ENCODE measurements around the gene PTGFRN.

Gene PTGFRN

DNA sequence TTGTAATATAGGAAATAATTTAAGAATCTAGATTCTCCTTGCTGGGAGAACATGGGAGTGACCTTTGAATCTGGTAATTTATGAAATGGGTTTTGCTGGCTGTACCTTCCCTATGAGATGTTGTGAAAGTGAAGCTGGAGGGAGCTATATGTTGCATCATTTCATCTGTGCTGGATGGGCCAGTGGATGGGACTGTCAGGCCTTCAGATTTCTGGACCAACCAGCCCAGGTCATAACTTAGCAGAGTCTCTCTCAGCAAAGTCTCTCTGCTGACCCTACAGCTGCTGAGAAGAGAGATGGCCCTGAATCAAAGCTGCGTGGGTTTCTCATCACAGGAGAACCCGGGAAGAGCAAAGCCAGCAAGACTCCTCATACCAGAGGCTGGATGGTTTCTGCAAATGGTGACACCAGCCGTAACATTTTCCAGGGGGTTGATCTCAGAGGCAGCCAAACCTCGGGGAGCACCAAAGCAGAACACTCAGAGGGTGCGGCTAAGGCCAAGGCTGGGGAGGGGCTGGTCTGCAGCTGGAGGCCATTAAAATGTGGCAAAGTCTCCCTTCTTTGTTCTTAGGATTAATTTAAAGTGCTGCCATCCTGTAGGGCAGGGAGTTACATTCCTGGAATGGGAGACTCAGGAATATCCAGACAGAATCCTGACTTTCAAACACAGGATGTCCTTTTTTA lies 18.2 kb upstream of the PTGFRN start:
- no peak for DNase-seq

DNA sequence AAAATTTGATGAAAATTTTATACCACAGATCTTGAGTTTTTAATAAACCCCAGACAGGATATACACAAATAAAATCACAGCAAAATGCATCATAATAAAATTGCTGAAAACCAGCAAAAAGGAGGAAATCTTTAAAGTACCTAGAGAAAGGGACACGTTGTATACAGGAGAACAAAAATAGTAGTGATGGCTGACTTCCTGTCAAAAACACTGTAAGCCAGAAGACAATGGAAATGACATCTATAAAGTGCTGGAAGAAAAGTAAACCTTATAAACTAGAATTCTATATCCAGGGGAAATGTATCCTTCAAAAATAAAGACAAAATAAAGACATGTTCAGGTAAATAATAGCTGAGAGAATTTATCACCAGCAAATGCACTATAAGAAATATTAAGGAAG lies 14.6 kb upstream of the PTGFRN start:
- no peak for DNase-seq

DNA sequence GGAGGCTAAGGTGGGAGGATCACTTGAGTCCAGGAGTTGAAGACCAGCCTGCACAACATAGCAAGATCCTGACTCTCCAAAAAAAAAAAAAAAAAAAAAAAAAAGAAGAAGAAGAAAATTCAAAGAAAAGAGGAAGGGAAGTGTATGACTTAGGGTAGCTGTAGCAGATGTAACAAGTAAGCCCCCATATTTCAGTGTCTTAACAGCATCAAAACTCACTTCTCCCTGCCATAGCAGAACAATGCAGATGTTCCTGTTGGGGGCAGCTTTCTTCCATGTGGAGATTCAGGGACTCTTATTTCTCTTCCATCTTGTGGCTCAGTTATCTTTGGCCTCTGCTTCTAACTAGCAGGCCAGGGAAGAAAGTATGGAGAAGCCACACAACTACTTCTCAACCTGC lies 10.2 kb upstream of the PTGFRN start:
- DNase-seq: no peak

DNA sequence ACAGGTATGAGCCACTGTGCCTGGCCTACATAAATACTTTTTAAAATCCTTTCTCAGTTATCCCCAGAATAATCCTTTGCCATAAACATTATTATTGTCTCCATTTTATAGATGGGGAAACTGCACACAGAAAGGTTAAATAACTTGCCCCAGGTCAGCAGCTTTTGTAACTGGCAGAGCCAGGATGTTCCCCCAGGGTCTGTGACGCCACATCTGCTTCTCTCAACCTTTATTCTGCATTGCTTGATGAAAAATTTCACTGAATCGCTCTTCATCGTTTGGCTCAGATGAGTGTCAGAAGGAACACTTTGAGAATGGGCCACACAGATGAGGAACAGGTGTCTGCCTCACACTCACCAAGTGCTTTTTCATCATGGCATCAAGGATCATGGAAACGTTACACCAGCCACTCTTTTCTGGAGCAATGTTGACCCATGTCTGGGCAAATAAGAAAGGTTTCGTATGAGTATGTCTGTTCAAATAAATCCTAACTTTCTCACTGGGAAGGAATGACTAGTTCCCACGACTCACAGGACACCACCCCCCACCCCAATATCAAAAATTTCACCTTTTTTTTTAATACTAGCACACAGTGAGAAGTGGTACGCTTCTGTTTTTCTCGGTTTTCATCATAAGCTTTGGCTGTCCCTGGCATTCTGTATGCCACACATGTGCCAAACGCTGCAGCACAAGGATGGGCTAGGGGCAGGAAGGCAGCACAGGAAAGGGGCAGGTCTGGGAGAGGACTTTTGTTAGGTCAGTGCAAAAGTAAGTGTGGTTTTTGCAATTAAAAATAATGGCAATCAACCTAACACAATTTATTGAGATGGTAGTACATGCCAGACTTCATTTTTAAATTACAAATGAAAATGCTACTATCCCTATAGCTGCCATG lies 9.0 kb upstream of the PTGFRN start:
- DNase-seq: no peak

DNA sequence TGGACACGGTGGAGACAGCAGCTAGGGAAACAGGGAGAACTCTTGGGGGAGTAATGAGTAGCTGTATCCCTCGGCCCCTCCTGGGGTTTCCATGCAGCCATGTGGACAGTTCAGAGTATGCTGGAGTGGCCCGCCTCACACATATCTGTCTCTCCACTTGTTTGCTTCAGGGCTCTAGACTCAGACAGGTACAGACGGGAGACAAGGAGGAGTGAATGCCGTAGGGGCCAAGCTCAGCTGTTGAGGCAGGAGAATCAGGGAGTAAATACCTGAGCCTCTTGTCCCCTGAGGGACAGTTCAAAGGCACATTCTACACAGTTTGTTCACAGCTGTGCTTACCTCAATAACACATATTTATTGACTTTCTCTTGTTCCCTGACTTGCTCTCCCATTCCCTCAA lies 7.7 kb upstream of the PTGFRN start:
- no peak for DNase-seq

DNA sequence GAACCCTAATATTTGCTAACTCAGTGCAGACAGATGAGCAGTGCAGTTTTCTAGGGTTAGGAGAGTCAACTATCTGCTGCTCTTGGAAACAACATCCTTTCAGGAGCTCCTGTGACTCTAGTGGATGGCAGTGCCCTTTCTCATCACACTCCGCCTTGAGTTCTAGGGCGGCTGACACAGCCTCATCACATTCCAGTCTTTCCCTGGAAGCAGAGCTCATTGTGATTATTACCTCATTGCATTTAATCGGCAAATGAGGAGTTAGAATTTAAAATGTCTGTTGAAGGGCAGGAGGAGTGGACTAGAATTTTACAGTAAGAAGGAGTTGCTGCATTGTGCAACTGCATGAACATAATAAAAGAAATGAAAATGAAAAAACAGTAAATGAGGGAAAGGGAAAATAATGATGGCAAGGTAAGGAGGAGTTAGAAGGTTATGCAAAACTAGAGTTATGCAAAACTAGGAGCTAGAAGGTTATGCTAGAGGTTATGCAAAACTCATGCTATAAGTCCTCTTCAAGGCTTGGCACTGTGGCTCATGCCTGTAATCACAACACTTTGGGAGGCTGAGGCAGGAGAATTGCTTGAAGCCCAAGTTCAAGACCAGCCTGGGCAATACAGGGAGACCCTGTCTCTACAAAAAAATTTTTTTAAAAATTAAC lies 6.9 kb upstream of the PTGFRN start:
- DNase-seq: no peak

DNA sequence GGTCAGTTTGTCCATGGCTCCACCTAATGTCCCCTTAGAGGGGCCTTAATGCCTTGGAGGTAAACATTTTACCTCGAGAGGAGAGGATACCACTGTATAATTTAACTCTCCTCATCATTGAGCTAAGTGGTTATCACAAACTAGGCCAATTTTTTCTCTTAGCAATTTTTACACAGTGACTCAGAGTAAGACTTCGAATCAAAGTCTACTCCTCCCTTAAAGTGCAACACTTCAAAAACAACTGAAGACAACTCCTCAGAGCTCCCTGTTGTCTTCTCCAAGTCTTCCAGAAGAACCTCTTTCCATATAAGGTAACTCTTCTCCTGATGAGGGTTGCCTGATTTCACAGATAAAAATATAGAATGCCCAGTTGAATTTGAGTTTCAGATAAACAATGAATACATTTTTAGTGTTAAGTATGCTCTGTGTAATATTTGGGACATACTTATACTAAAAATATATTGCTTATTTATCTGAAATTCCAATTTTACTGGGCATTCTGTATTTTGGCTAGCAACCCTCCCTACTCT lies 4.9 kb upstream of the PTGFRN start:
- no peak for DNase-seq

DNA sequence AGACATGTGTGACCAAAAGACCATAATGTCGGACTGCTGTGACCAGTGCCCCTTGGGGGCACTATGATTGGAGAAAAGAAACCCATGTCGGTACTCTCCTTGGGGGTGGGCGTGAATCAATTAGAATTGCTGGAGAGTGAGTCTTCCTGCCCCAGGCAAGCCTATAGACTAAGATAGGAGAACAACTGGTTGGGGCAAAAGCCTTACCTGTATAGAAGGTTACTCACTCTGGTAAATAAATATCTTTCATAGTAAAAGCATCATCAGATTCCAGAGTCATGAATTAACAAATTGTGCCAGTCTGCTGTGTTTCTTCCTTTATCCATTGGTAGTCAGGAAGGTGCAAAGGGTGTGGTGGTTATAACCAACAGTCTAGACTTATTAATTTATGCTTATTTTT lies 2.9 kb upstream of the PTGFRN start:
- DNase-seq: no peak

DNA sequence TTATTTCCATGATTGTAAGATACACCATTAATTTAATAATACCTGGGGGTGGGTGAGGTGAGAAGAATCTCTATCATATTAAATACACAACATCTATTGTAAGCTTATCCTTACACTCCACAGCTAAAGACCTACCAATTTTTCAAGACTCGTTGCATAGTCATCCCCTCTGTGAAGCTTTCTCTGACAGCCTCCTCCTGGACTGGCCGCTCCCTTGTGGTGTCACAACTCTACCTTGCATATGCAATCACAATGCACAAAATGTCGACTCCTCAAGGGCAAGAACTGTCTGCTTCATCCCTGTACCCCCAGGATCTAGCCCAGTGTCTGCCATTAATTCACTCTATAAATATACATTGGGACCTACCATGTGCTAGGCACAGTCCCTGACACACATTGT lies 2.4 kb upstream of the PTGFRN start:
- no peak for DNase-seq

DNA sequence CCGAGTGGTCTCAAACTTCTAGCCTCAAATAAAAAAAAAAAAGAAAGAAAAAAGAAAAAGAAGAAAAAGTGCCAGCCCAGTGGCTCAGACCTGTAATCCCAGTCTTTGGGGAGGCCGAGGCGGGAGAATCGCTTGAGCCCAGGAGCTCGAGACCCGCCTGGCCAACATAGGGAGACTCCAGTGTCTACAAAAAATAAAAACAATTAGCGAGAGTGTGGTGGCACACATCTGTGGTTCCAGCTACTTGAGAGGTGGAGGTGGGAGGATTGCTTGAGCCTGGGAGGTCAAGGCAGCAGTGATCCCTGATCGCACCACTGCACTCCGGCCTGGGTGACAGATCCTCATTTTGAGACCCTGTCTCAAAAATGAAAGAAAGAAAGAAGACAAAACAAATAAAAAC lies 1.4 kb upstream of the PTGFRN start:
- no peak for DNase-seq

DNA sequence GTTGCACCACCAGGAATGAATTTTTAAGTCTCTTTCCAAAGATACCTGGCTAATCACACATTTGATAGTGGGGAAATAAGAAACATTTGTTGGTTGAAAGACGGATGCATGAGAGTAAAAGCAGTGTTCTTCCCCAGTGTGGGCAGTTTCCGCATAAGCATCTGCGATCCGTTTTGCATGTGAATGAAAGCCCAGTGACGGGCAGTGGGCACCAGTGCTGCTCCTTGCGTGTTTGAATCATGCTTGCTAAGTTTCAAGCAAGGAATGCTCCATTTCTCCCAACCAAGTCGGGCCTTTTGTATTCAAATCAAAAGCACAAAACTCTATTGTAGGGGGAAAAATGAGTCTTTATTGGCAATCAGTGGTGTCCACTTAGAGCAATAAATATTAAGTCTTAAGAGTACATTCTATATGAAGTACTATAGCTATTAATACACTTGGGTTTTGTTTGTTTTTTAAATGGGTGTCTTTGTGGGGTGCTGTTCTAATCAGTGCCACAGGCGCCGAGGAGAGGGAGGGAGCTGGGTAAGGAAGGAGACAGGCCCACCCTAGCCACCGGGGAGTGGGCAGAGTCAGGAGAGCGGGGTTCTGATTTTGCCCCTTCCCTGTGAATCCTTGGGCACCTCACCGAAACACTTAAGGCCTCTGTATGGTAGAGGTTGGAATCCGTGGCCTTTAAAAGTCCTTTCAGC lies 750 bp upstream of the PTGFRN start:
- DNase-seq: no peak

DNA sequence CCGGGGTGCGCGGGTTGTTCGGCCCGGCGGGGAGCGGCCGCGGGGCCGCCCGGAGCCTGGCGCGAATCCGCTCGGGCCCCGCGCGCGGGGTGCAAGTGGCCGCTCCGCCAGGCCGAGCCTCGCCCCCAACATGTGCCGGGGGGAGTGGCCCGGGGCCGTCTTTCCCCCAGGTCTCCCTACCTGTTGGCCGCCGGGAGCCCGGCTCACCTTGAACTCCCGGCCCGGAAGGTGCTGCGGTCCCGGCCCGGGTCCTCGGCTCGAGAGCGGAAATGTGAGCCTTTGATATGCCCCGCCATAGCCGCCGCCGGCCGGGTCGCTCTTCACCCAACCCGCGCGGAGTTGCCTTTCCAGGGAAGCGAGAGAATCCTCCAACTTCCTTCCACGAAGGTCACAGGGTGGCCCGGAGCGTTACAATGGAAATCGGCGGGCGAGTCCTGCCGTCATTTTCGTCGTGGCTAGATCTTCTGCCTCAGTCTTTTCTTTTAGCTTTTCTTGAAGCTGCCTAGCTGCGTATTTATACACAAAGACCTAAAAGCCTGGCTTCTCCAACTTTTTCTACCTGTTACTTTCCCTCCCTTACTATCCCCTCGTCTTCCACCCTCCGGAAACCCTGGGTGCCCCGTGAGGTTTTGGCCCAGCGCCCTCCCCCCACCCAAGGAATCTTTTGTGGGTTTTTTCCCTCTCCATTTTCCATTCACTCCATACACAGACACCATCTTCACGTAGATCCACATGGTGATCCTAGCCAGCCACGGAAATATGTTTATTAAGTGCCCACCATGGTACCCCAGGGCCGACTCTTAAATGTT lies 867 bp downstream of the PTGFRN start:
- peak; percentile 59 for DNase-seq

DNA sequence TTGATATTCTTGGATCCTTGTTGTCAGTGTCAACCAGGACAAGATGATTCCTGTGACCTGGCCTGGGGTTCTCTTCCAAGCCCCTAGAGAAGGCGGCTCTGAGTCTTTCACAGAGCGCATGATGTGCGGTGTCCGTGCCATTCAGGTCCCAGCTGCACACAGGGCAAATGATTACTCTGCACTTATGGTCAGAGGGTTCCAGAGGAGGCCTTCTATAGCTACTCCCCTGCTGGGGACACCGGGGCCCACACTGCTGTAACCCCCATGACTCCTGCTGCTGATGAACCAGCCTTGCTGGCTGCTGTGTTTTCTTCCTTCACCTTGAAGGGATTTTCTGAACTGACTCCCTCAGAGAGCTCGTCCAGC lies 1.5 kb downstream of the PTGFRN start:
- DNase-seq: no peak

DNA sequence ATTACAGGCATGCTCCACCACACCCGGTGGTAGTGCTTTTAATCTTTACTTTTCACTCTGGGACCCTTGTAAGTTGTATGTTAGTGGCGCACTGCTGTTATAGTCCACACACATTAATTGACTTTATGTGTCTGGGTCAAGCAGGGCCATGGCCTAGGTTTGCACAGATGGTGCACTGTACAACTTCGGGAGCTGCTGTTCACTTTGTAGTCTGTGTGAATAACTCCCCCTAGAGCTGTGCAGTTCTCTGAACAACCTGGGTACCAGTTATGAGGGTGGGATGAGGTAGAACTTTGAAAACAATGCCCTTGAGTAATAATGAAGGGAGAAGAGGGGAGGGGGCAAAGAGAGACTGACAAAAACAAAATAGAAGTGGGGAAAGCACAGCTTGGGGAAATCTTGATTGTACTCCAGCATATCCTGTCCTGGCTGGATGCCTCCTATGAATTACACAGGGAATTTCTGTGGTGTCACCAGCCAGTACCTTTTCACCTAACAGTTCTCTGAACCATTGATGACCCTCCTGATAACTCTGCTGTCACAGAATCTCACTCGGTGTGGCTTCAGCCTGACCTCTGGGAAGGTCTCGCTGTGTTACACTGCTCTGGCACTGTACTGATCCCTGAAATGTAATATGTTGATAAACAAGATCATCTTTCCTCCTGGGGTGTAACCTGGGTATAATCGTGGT lies 2.2 kb downstream of the PTGFRN start:
- no peak for DNase-seq

DNA sequence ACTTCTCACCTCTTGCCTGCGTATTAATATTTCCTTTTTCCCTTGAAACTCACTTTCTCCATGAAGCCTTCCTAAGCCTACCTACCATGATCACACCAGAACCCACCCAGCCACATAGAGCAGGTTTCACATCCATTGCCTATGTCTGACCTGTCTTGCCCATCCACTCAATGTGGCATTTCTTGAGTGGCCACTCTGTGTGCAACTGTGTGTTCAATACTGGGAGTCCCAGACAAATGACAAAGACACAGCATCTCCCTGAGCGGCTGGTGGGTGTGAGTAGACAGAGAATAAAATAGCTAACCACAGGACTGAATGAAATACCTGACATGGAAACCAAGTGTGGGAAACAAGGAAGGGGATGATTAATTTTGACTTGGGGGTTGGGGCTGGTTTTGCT lies 3.1 kb downstream of the PTGFRN start:
- no peak for DNase-seq

DNA sequence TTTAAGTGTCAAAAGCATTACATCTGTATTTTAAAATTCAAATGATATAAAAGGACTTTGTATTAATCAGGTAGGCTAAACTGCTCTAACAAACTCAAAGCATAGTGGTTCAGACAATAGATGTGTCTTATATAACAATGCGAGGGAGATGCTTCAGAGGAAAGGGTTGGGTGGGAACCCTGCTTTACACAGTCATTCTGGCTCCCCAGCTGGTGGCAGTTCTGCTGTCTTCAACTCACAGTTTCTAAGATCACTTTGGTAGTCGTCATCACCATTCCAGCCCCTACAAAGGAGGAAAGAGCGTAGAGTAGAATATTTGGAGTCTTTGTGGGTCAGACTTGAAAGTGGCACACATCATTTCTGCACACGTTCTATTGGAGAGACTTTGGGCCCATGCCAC lies 4.2 kb downstream of the PTGFRN start:
- no peak for DNase-seq

DNA sequence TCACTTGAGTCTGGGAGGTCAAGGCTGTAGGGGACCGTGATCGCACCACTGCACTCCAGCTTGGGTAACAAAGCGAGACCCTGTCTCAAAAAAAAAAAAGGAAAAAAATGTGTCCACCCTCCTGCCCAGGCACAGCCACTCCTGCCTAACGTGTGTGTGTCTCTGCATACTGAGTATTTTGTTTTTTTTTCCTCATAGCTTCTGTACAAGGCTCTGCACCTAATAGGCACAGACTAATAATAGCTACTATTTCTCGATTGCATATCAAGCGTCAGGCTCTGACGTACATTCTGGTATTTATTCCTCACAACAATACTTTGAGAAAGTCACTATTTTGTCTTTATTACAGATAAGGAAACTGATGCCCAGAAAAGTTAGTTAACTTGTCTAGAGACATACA lies 5.0 kb downstream of the PTGFRN start:
- DNase-seq: no peak

DNA sequence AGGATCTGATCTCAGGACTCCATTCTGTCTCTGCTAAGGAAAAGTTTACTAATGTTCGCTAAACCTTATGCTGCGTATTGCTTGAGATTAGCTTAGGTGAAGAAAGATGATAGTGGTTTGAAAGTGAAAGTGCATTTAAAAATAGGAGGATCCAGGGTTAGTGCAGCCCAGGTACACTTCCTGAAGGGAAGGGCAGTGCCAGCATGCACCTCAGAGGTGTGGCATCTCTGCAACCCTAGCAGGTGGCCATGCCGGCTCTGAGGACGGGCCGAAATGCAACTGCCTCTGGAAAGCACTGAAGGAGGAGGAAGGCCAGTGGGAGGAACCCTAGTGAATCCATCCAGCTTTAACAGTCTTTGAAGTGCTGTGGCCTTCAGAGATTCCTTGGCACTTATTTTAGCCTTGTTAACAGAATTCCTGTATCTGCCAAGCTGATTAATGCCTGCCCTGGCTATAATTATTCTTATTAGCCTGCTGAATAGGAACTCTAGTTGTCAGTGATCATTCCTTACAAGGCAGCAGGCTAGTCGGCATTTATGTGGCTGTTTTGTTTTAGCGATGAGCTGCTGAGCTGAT lies 5.5 kb downstream of the PTGFRN start:
- no peak for DNase-seq

DNA sequence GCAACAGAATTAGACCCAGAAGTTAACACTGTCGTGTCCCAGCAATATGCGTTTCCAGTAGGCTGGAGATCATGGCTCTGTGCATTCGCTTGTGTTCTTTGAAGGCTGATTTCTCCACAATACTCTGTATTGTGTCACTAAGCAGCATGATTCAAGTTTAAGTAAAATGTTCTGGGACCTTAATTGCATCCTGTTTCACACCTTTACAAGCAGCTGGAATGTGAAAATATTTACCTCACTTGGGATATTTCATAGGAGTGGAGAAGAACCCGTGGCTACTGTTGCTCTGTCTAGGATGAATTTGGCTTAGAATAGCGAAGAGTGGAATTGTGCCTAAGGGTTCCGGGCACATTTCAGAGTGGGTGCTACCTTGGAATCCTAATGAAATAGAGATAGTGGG lies 6.3 kb downstream of the PTGFRN start:
- no peak for DNase-seq

DNA sequence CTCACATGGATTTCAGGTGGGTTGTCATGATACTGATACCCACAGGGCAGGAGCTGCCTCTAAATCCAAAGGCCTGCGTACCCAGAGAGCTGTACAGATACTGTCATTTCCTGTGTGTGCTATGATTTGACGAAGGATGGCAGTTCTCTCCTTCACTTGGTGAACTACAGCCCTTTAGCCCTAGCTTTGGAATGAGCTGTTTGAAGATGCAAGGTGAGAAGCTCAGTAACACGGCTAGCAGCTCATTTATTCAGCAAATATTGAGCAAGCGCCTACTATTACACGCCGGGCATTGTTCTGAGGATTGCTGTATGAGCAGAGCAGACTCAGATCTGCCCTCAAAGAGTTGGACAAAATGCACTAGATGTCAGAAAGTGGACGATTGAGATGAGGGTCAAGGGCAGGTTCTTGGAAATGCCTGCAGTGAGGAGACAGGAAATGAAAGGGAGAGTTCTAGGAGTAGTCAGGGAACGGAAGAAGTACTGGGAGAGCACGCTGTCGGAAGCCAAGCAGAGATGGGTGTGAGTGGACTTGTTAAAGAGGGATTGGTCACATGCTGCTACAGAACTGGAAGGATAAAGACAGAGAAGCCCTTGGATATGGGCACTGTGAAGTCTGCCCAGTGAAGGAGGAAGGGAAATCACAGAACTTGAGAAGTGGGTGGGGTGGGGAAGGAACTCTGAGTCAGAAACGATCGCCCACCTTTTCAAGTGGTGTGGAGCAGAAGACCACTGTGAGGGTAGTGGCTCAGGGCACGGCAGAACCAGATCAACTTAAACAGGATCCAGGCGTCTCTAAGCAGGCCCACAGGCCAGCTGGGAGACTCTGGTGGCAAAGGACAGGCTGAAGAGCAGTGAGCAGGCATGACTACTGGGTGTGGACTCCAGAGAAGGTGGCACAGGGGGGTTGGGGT lies 7.1 kb downstream of the PTGFRN start:
- DNase-seq: no peak

Data from activated CD4-positive, alpha-beta T cell treated with anti-CD3 and anti-CD28 coated beads, Interleukin-2, Interleukin-6, amounts not matched to agents 100 ng/mL and 50 ng/mL, durations not matched to agents 16 hours and 8 hours (primary cell).